Kidney glomerular epithelial cell (primary cell): ENCODE results near the gene TCEANC2.
"Not testable (repeated sequence)": the region's sequence is repeated elsewhere in the genome, so short reads cannot be mapped to it uniquely, and the experiment has no call there.

Experiments used
- DNase-seq: peaks from one replicate; lab custom pipeline; 2025; lab: John Stamatoyannopoulos, UW

TCEANC2 gene

GRCh38 chr1:54052934-54053744, at the start of gene TCEANC2, which contains the start of gene TMEM59:
TSS of gene TCEANC2 (plus strand) at chr1:54053608. CDS start at chr1:54054423, 815 bp downstream.
TSS of gene TMEM59 (minus strand) at chr1:54053204. CDS start at chr1:54053188, 16 bp downstream.
- peak; percentile 99 for DNase-seq

- DNase-seq: not testable (repeated sequence)
Measured at GRCh38 chr1:54003750-54004480, 49.5 kb upstream of the TCEANC2 start.

- DNase-seq: no peak
Measured at GRCh38 chr1:54004481-54005049, 48.8 kb upstream of the TCEANC2 start.

GRCh38 chr1:54006508-54006907, 46.9 kb upstream of the TCEANC2 start:
- DNase-seq: no peak

GRCh38 chr1:54007613-54008012, 45.8 kb upstream of the TCEANC2 start:
- DNase-seq: no peak

GRCh38 chr1:54008876-54009275, 44.5 kb upstream of the TCEANC2 start:
- no peak for DNase-seq

- no peak for DNase-seq
Measured at GRCh38 chr1:54009406-54009805, 44.0 kb upstream of the TCEANC2 start.

- DNase-seq: no peak
Measured at GRCh38 chr1:54010415-54011117, 42.8 kb upstream of the TCEANC2 start.

- DNase-seq: no peak
Measured at GRCh38 chr1:54011316-54012007, 41.9 kb upstream of the TCEANC2 start.

- DNase-seq: no peak
Measured at GRCh38 chr1:54012008-54012325, 41.4 kb upstream of the TCEANC2 start.

- DNase-seq: no peak
Measured at GRCh38 chr1:54012863-54013262, 40.5 kb upstream of the TCEANC2 start.

GRCh38 chr1:54013393-54014008, 39.9 kb upstream of the TCEANC2 start:
- no peak for DNase-seq

GRCh38 chr1:54014009-54014629, 39.3 kb upstream of the TCEANC2 start:
- no peak for DNase-seq

GRCh38 chr1:54016343-54017282, 36.8 kb upstream of the TCEANC2 start:
- DNase-seq: peak; percentile 5

- DNase-seq: no peak
Measured at GRCh38 chr1:54017979-54018378, 35.4 kb upstream of the TCEANC2 start, which contains the start of gene LDLRAD1. TSS of gene LDLRAD1 (minus strand) at chr1:54018186. CDS start at chr1:54018112, 74 bp downstream.

GRCh38 chr1:54018635-54019034, 34.8 kb upstream of the TCEANC2 start:
- no peak for DNase-seq

- DNase-seq: not testable (repeated sequence)
Measured at GRCh38 chr1:54019562-54020176, 33.7 kb upstream of the TCEANC2 start.

- no peak for DNase-seq
Measured at GRCh38 chr1:54024358-54024757, 29.1 kb upstream of the TCEANC2 start.

- DNase-seq: not testable (repeated sequence)
Measured at GRCh38 chr1:54024811-54025210, 28.6 kb upstream of the TCEANC2 start.
